Activated T-cell treated with anti-CD3 and anti-CD28 coated beads, Interleukin-2, amount 50 U/mL, for 1 hour (primary cell): ENCODE data around the gene INSL3.

ENCODE experiments used
- DNase-seq: peaks from one replicate; pipeline ENCODE4 v3.0.0-alpha.2; 2020

Gene INSL3

GRCh38 chr19:17843908-17844490, 22.7 kb upstream of the INSL3 start:
- DNase-seq = no peak

GRCh38 chr19:17843292-17843827, 22.0 kb upstream of the INSL3 start:
- no peak for DNase-seq

GRCh38 chr19:17842663-17843291, 21.5 kb upstream of the INSL3 start:
- DNase-seq = no peak

- DNase-seq = peak; percentile 55
Observed at GRCh38 chr19:17841810-17842662, 20.7 kb upstream of the INSL3 start.

- DNase-seq = no peak
Observed at GRCh38 chr19:17841371-17841809, 20.1 kb upstream of the INSL3 start.

- DNase-seq = no peak
Observed at GRCh38 chr19:17840019-17840418, 18.7 kb upstream of the INSL3 start.

GRCh38 chr19:17837972-17838371, 16.7 kb upstream of the INSL3 start:
- DNase-seq = no peak

GRCh38 chr19:17836530-17836929, 15.2 kb upstream of the INSL3 start:
- no peak for DNase-seq

- no peak for DNase-seq
Observed at GRCh38 chr19:17835182-17836006, 14.1 kb upstream of the INSL3 start.

GRCh38 chr19:17834350-17835181, 13.2 kb upstream of the INSL3 start:
- DNase-seq = no peak

GRCh38 chr19:17832443-17833208, 11.3 kb upstream of the INSL3 start:
- no peak for DNase-seq

GRCh38 chr19:17831419-17831888, 10.1 kb upstream of the INSL3 start:
- no peak for DNase-seq

- DNase-seq = peak; percentile 51
Observed at GRCh38 chr19:17830567-17831418, 9.5 kb upstream of the INSL3 start.

GRCh38 chr19:17829855-17830566, 8.7 kb upstream of the INSL3 start:
- no peak for DNase-seq

- no peak for DNase-seq
Observed at GRCh38 chr19:17826508-17827056, 5.3 kb upstream of the INSL3 start.

GRCh38 chr19:17824339-17824738, 3.0 kb upstream of the INSL3 start:
- DNase-seq = no peak

GRCh38 chr19:17817668-17818363, 3.5 kb downstream of the INSL3 start:
- DNase-seq = no peak

- no peak for DNase-seq
Observed at GRCh38 chr19:17812099-17812498, 9.2 kb downstream of the INSL3 start.
